ENCODE measurements around the gene DCC.
"Not testable (repeated sequence)": the region's sequence is repeated elsewhere in the genome, so short reads cannot be mapped to it uniquely, and the experiment has no call there.

The DCC gene

GRCh38 chr18:53443831-53444230 is 1103.8 kb downstream of the DCC start:
- no peak for DNase-seq

- DNase-seq: no peak
Observed at GRCh38 chr18:53451902-53452301, 1111.9 kb downstream of the DCC start.

- no peak for DNase-seq
Observed at GRCh38 chr18:53457068-53457467, 1117.1 kb downstream of the DCC start.

- no peak for DNase-seq
Observed at GRCh38 chr18:53458268-53458667, 1118.3 kb downstream of the DCC start.

- DNase-seq: no peak
Observed at GRCh38 chr18:53458944-53459580, 1119.1 kb downstream of the DCC start.

GRCh38 chr18:53467756-53468155 is 1127.8 kb downstream of the DCC start:
- DNase-seq: no peak

- DNase-seq: not testable (repeated sequence)
Observed at GRCh38 chr18:53468173-53468572, 1128.2 kb downstream of the DCC start.

- no peak for DNase-seq
Observed at GRCh38 chr18:53472546-53472945, 1132.5 kb downstream of the DCC start.

- DNase-seq: no peak
Observed at GRCh38 chr18:53478155-53478554, 1138.2 kb downstream of the DCC start.

- no peak for DNase-seq
Observed at GRCh38 chr18:53486296-53486695, 1146.3 kb downstream of the DCC start.

GRCh38 chr18:53489266-53489665 is 1149.3 kb downstream of the DCC start:
- DNase-seq: no peak

- no peak for DNase-seq
Observed at GRCh38 chr18:53490019-53490418, 1150.0 kb downstream of the DCC start.

GRCh38 chr18:53496028-53496427 is 1156.0 kb downstream of the DCC start:
- no peak for DNase-seq

GRCh38 chr18:53503914-53504441 is 1164.0 kb downstream of the DCC start:
- DNase-seq: no peak

GRCh38 chr18:53508529-53508928 is 1168.5 kb downstream of the DCC start:
- DNase-seq: no peak

- no peak for DNase-seq
Observed at GRCh38 chr18:53509886-53510285, 1169.9 kb downstream of the DCC start.

- not testable (repeated sequence) for DNase-seq
Observed at GRCh38 chr18:53511725-53512124, 1171.7 kb downstream of the DCC start.

- DNase-seq: no peak
Observed at GRCh38 chr18:53521068-53521467, 1181.1 kb downstream of the DCC start.

- no peak for DNase-seq
Observed at GRCh38 chr18:53526101-53526870, 1186.3 kb downstream of the DCC start.

- DNase-seq: no peak
Observed at GRCh38 chr18:53527365-53527764, 1187.4 kb downstream of the DCC start.

- no peak for DNase-seq
Observed at GRCh38 chr18:53531187-53531586, 1191.2 kb downstream of the DCC start.

GRCh38 chr18:53531896-53532295 is 1191.9 kb downstream of the DCC start:
- DNase-seq: no peak

GRCh38 chr18:53534203-53534602 is 1194.2 kb downstream of the DCC start:
- DNase-seq: no peak

GRCh38 chr18:53534695-53535094 is 1194.7 kb downstream of the DCC start:
- no peak for DNase-seq
